HG03175 (cell line): Measurements from ENCODE around the gene CIAO3.
"Not testable (repeated sequence)": the region's sequence is repeated elsewhere in the genome, so short reads cannot be mapped to it uniquely, and the experiment has no call there.

ENCODE experiments used
- ATAC-seq: cut with Tn5 transposase; IDR thresholded peaks from one replicate; pipeline ENCODE4 v1.9.1; 2021; ENCODE audit warnings: mild to moderate bottlenecking, moderate library complexity; ENCODE audit not compliant: unreplicated experiment

Gene CIAO3

GRCh38 chr16:694863-695354 lies 45.9 kb downstream of the CIAO3 start:
- ATAC-seq: no peak

- ATAC-seq: no peak
These were observed 46.5 kb downstream of the CIAO3 start for GRCh38 chr16:694187-694862.

- ATAC-seq: no peak
These were observed 47.0 kb downstream of the CIAO3 start for GRCh38 chr16:693766-694165.

- ATAC-seq: no peak
These were observed 47.4 kb downstream of the CIAO3 start for GRCh38 chr16:693364-693763.

- ATAC-seq: no peak
These were observed 48.3 kb downstream of the CIAO3 start for GRCh38 chr16:692356-693108.

GRCh38 chr16:691242-691641 lies 49.6 kb downstream of the CIAO3 start:
- not testable (repeated sequence) for ATAC-seq

- no peak for ATAC-seq
These were observed 51.5 kb downstream of the CIAO3 start for GRCh38 chr16:689175-689897.

GRCh38 chr16:687499-687898 lies 53.3 kb downstream of the CIAO3 start:
- ATAC-seq: no peak

GRCh38 chr16:686459-687260 lies 54.1 kb downstream of the CIAO3 start:
- no peak for ATAC-seq

- ATAC-seq: no peak
These were observed 54.8 kb downstream of the CIAO3 start for GRCh38 chr16:685967-686366.

- ATAC-seq: no peak
These were observed 55.7 kb downstream of the CIAO3 start for GRCh38 chr16:684961-685696.

GRCh38 chr16:684071-684794 lies 56.6 kb downstream of the CIAO3 start, which contains the start of gene JMJD8:
Gene JMJD8, minus strand, starts transcription at chr16:684334. Its CDS starts 15 bp downstream, at chr16:684319.
- peak; percentile 65 for ATAC-seq

- no peak for ATAC-seq
These were observed 57.3 kb downstream of the CIAO3 start for GRCh38 chr16:683396-684070.

- no peak for ATAC-seq
These were observed 58.1 kb downstream of the CIAO3 start for GRCh38 chr16:682493-683395.

GRCh38 chr16:681746-682427 lies 58.9 kb downstream of the CIAO3 start:
- no peak for ATAC-seq

- no peak for ATAC-seq
These were observed 59.6 kb downstream of the CIAO3 start for GRCh38 chr16:680967-681745.

- ATAC-seq: no peak
These were observed 60.2 kb downstream of the CIAO3 start for GRCh38 chr16:680625-680945.
